Stimulated activated CD4-positive, alpha-beta T cell treated with anti-CD3 and anti-CD28 coated beads, Interleukin-1b, Interleukin-23, amount 100 ng/mL, for 48 hours (primary cell): Measurements from ENCODE around the gene SLMAP.
"Not testable (repeated sequence)": the region's sequence is repeated elsewhere in the genome, so short reads cannot be mapped to it uniquely, and the experiment has no call there.

ENCODE experiments used
- DNase-seq: peaks from one replicate; pipeline ENCODE4 v3.0.0-alpha.2; 2020

The SLMAP gene

DNA sequence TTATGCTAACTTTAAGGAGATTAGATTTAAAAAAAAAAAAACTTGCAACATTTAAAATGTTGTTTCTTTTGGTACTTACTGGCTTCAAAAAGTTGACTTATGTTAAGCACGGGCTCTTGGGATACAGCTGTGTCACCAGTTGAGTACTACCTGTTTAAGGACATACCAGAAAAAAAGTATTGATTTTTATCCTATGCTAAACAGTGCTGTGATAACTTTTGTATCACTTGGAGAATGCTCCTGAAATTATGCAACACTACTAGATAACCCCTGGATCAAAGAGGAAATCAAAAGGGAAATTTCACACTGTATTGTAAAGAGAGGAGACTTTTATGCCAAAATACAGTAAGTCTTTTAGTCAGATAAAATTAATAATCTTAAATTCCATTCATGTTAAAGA, 77.7 kb downstream of the SLMAP start:
- DNase-seq = no peak

DNA sequence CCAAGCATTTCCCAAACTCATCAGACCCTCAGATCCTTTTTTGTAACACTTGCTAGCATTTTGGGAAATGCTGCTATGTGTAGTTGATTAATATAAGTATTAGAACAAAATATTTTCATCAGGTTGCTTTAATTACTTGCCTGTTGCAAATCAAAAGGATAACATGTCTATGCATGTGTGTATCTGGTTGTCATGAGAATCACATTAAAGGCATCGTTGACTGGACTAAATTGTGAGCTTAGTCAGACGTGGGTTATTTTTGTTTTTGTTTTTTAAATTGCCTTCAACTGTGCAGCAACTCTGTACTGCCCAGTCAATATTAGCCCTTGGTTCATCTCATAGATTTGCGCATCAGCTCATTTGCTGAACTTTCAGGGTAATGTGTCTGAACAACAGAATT, 81.6 kb downstream of the SLMAP start:
- DNase-seq = no peak

DNA sequence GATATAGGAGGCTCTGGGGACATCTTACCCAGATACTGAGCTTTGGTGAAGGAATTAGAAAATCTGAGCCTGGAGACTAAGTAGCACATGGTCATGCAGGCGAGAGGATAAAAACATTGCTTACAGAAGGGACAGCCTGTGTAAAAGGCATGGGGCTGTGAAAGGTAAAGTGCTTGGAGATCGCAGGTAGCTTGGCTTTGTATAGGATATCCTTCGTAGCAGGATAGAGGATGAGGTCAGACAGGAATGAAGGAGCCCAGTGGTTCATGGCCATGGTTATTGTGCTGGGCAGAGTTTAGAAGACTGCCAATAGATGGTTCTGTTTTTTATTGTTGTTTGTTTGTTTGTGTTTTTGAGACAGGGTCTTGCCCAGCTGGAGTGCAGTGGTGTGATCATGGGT, 82.5 kb downstream of the SLMAP start:
- no peak for DNase-seq

DNA sequence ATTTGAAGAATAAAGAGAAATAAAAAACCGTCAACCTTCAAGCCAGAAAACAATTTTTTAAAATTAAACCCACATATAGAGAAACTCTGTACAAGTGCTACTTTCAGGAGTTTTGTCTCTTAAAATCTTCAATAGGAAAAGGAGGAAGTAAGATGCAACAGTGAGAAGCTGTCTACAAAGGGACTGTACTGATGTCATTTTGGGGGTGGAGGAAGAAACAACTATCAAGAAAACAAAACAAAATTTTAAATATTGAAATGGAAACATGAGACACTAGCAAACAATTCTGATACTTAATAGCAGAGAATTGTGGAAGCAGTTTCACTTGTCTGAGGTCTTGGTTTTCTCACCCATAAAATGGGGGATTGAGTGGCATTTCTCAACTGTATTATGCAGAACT, 84.4 kb downstream of the SLMAP start:
- no peak for DNase-seq

DNA sequence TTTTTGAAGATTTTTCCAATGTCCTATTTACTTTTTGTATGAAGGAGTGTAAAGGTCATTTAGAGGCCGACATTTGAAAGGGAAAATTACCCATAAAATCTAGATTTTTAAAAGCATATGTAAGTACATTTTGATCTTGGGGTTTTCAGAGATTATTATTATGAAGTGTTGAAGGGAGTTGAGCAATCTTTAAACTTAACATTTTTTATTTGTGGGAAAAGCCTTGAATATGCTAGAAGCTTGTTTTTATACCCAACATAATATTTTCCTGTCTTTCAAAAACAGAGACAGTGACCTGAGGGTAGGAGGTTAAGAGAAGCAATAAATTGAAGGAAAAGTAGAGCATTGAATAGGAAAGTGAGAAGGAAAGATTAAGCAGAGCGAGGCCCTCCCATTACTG, 85.7 kb downstream of the SLMAP start:
- no peak for DNase-seq

DNA sequence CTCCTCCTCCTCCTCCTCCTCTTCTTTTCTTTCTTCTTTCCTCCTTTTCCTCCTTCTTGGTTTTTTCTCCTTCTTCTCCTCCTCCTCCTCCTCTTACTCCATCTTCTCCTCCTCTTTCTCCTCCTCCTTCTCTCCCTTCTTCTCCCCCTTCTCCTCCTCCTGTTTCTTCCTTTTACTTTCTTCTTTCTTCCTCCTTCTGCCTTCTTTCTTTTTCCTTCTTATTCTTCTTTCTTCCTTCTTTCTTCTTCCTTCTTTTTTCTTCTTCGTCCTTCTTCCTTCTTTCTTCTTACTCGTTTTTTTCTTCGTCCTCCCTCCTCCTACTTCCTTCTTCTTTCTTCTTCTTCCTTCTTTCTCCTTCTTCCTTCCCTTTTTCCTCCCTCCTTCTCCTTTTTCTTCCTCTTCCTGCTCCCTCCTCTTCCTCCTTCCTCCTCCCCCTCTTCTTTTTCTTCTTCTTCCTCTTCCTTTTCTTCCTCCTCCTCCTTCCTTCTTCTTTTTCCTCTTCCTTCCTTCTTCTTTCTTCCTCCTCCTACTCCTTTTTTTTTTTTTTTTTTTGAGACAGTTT, 92.1 kb downstream of the SLMAP start:
- no peak for DNase-seq

DNA sequence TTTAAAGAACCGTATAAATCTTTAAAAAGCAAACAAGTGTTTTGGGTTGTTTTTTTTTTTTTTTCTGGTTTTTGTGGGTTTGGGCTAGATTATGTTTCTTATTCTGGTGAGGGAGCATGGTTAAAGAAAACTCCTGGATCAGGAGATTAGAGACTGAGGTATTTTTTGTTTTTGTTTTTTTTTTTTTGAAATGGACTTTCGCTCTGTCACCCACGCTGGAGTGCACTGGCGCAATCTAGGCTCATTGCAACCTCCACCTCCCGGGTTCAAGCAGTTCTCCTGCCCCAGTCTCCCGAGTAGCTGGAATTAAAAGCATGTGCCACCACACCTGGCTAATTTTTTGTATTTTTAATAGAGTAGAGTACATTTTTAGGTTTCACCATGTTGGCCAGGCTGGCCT, 95.2 kb downstream of the SLMAP start:
- no peak for DNase-seq

DNA sequence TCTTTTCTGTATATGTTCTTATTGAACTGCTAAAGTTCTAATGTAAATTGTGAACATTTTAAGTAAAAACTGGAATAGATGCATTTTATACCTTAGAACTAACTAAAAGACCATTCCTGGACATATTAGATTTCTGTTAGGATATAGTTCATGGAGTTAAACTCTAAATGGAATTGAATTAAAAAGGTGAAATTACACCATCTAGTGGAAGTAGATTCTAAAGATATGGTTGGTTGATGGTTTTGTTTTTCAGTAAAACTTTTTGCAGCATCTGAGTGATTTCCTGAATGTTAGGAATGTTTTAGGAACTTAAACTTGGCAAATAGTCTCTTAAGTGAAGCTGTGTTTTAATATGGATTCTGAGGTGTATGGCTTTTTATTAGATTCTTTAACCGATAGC, 96.8 kb downstream of the SLMAP start:
- no peak for DNase-seq

DNA sequence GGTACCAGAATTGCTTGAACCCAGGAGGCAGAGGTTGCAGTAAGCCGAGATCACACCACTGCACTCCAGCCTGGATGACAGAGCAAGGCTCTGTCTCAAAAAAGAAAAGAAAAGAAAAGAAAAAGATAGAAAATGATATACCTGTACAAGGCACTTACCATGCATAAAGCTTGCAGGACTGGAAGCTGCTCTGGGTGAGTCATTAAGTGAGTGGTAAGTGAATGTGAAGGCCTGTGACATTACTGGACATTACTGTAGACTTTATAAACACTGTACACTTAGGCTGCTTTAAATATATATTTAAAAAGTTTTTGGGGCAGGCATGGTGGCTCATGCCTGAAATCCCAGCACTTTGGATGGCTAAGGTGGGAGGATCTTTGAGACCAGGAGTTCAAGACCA, 99.2 kb downstream of the SLMAP start:
- DNase-seq = no peak

DNA sequence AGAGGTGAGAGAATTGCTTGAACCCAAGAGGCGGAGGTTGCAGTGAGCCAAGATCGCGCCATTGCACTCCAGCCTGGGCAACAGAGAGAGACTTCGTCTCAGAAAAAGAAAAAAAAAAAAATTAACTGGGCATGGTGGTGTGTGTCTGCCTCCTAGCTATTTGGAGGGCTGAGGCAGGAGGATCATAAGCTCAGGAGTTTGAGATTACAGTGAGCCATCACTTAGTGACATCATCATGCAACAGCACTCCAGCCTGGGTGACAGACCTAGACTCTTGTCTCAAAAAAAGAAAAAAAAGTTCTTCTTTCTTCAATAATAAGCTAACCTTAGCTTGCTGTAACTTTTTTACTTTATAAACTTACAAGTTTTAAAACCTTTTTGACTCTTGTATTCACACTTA, 99.8 kb downstream of the SLMAP start:
- no peak for DNase-seq

DNA sequence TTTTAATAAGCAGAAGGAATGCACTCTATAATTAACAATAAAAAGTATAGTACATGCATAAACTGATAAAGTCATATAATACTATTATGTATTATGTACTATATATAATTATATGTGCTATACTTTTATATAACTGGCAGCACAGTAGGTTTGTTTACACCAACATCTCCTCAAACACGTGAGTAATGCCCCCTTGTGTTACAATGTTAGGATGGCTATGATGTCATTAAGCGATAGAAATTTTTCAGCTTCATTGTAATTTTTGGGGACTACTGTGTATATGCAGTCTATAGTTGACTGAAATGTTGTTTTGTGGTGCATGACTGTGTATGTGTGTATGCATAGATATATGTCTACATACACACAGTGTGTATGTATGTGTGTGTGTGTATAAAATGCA, 100.6 kb downstream of the SLMAP start:
- DNase-seq = no peak

DNA sequence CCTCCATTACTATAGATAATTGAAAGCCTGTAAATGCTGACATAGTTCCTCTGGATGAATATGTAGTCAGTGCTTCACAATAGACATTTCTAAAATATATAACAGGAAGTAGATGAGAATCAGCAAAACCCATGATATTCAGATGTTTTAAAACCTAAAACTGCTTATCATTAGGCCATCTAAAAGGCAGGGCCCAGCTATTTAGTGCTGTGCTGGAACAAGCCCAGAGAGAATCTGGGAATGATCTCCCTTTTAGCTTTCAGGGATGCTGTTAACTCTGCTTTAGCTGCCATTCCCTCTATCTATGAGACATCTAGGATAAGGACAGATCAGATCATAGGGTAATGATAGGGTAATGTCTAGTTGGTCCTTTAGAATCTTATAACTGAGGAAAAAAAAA, 106.8 kb downstream of the SLMAP start:
- DNase-seq = no peak

DNA sequence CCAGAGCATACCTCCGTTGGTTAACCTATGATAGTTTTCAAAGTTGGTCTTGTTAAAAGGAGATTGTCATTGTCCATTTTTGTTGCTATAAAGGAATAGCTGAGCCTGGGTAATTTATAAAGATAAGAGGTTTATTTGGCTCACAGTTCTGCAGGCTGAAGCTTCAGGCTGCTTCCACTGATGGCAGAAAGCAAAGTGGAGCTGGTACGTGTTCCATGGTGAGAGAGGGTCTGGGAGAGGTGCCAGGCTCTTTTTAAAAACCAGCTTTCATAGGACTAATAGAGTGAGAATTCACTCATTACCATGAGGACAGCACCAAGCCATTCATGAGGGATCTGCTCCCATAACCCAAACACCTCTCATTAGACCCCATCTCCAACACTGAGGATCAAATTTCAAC, 107.3 kb downstream of the SLMAP start:
- no peak for DNase-seq

DNA sequence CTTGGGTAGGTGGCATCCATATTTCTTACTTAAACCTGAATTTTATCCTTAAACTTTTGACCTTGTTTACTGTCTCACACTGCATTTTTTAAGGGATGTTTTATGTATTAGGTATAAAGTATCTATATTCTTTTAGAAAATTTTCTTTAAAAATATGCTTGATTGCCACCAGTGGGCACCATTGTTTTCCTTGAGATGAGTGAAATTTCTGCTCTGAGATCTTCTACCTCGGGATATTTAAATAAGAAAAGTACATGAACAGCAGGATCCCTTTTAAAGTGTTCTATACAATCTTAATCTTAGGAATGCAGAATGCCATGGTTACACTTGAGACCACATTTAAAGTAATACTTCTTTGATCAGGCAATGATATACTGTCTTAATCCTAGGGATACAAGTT, 108.7 kb downstream of the SLMAP start:
- no peak for DNase-seq

DNA sequence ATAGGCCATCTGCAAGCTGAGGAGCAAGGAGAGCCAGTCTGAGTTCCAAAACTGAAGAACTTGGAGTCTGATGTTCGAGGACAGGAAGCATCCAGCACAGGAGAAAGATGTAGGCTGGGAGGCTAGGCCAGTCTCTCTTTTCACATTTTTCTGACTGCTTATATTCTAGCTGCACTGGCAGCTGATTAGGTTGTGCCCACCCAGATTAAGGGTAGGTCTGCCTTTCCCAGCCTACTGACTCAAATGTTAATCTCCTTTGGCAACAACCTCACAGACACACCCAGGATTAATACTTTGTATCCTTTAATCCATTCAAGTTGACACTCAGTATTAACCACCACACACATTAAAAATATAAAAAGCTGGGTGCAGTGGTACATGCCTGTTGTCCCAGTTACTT, 113.0 kb downstream of the SLMAP start:
- not testable (repeated sequence) for DNase-seq

DNA sequence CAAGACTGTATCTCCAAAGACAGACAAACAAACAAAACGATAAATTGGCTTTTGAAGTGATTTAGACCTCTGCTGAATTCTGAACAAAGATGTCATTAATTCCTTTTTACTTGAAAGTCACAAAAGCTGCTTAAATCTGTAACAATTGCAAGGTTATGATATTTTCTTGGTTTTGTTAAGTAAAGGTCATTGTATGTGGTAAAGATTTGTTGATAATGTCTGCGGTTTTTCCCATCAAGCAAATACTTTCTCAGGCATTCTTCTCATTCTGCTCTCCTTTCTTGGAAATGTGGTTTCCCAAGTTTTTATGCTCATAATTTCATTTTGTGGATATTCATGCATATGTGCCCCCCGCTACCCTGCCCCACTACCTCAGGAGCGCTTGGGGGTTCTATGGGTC, 116.5 kb downstream of the SLMAP start:
- DNase-seq = no peak

DNA sequence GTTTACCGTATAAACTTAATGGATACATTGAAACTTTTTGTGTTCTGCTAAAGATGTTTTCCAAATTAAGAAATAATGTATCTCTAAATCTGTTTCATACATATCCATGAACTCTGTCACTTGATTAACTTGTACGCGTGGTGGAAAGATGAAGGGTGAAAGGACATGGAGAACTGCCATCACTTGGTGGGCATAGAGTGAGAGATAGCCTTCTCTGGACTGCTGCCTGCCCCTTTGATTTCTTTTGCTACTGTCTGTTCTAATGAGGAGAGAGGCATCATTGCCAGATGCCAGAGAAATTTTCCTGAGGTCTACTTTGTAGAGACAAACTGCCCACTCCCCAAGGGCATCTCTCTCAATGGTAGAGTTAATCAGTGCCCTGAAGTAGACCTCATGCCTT, 120.5 kb downstream of the SLMAP start:
- DNase-seq = no peak

DNA sequence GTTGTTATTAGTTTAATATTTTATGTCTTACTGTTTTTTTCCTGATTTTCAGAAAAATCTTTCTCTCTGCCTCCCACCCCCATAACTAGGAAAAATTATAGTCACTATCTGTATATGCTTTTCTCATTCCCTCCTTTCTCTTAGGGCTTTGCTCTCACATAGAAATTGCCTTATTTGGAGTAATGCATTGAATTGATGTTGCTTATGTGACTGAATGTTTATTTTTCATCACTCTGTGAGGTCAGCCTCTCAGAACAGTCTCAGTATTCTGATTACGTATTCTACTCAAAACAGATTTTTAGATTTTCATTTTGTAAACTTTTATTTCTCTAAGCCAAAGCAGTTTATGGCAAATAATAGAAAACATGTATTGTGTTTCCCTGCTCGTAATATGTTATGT, 121.0 kb downstream of the SLMAP start:
- no peak for DNase-seq

DNA sequence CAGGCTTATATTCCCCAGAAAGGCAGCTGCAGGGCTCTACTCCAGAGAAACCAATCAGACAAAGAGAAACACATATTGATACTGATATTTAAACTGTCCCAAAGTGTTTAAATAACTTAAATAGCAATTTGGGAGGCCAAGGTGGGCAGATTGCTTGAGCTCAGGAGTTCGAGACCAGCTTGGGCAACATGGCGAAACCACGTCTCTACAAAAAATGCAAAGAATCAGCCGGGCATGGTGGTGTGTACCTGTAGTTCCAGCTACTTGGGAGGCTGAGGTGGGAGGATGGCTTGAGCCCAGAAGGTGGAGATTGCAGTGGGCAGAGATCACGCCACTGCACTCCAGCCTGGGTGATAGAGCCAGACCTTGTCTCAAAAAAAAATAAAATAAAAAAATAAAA, 128.3 kb downstream of the SLMAP start:
- not testable (repeated sequence) for DNase-seq

DNA sequence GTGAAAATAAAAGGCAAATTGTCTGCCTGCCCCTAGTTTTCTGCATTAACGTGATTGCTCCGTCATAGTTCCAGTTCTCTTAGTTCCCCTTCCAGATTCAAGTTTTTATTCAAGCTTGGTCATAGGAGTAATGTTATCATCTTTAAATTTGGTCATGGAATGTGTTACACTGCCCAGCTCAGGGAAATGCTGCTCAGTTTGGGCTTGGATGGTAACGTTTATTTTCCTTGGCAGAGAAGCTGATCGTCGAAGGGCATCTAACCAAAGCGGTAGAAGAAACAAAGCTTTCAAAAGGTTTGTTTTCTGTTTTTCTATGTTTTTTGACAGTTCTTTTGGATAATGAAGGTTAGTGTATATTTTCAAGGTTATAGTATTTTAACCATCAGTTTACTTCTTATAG, 133.7 kb downstream of the SLMAP start:
- DNase-seq = no peak

DNA sequence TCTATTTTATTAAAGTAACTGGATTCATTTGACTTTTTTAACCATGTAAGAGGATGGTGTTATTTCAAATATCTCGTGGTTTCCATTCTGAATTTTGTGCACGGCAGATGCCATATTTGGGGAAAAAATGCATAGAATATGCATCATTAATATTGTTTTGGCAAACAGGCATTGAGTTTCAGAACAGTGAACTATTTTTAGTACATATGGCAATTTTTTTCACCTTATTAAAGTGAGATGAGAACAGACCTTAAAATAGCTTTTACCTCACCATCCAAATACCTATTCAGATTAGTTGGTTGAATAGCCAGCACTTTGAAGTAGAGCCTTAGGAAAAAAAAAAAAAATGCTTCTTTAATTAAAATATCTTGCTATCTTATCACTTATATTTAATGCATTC, 134.8 kb downstream of the SLMAP start:
- no peak for DNase-seq

DNA sequence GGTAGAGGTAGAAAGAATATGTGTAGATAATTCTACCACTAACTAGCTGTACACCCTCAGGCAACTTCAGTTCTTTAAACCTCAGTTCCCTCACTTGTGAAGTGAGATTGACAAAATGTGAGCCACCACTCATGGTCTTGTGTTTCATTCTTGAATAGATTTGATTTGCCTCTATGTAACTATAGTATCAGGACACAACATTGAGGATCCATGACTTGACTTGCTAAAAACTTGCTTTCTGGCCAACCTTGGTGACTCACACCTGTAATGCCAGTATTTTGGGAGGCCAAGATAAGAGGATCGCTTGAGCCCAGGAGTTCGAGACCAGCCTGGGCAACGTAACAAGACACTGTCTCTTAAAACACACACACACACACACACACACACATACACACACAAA, 136.3 kb downstream of the SLMAP start:
- DNase-seq = no peak

DNA sequence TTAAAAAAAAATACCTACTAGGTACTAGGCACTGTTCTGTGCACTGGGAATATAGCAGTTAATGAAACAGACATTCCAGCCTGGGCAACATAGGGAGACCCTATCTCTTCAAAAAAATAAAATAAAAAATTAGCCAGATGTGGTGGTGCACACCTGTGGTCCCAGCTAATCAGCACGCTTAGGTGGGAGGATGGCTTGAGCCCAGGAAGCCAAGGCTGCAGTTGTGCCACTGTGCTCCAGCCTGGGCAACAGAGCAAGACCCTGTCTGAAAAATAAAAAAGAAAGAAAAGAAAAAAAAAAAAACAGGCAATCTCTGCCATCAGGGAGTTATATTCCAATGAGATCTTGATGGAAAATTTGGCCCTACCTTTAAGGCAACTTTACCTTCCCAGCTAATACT, 137.0 kb downstream of the SLMAP start:
- DNase-seq = no peak

DNA sequence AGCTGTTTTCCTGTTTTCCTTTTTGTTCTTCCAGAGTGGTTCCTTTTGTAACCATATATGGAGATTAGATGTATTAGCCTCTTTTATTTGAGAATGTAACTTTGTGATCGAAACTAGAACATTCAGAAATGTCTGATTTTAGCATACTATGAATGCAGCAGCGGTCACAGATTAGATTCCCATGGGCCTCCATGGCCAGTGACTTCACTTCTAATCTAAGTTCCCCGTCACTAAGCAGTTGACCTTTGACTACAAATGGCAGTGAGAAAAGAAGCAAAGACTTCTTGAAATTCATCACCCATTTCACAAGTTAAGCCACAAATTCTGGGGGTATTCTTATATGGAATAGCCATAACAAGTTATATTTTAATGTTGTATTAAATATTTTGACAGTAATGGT, 137.6 kb downstream of the SLMAP start:
- DNase-seq = no peak

DNA sequence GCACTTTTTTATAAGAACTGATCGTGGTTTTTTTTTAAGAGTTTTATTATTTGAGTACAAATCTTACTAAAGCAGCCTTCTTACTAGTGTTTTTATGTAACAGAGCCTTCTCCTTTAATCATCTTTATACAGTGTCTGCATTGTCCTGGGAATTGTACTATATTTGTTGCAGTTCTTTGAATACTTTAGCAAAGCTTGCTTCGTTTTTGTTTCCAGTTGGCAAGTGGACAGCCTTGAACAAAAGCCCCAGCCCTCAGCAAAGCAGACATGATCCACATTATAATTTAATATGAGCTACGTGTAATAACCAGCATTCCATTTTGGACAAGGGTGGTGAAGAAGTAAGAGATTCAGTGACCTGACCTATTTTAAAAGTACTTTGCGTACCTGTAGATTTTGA, 139.9 kb downstream of the SLMAP start:
- no peak for DNase-seq

DNA sequence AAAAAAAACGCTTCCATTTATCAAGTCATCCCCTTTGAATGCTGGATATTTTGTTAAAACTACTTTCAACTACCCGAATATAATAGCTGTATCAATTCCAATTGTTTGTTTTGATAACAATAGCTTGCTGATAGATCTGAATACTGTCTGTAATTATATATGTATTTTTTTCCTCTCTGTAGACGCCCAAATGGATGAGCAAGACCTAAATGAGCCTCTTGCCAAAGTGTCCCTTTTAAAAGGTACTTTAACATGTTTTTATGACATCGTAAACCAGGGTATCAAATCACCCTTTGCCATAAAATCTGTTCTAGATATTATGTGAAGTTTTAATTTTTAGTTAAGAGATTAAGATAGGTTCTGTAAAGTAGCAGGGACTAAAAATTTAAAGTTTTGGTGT, 140.6 kb downstream of the SLMAP start:
- DNase-seq = no peak
